Left forelimb (tissue), 1 donor: ENCODE measurements around the gene GGPS1.
"Not testable (repeated sequence)": the region's sequence is repeated elsewhere in the genome, so short reads cannot be mapped to it uniquely, and the experiment has no call there.

Source experiments
- DNase-seq: peaks from one replicate; pipeline ENCODE4 v3.0.0-alpha.2; 2018; ENCODE audit warnings: low spot score

Gene GGPS1

GRCh38 chr1:235339746-235340145 is 11.4 kb downstream of the GGPS1 start:
- DNase-seq = no peak

GRCh38 chr1:235341334-235341733 is 13.0 kb downstream of the GGPS1 start:
- no peak for DNase-seq

DNA sequence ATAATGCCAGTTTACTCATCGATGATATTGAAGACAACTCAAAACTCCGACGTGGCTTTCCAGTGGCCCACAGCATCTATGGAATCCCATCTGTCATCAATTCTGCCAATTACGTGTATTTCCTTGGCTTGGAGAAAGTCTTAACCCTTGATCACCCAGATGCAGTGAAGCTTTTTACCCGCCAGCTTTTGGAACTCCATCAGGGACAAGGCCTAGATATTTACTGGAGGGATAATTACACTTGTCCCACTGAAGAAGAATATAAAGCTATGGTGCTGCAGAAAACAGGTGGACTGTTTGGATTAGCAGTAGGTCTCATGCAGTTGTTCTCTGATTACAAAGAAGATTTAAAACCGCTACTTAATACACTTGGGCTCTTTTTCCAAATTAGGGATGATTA is 13.7 kb downstream of the GGPS1 start:
- no peak for DNase-seq

- no peak for DNase-seq
Observed at GRCh38 chr1:235342471-235342870, 14.1 kb downstream of the GGPS1 start.

- no peak for DNase-seq
Observed at GRCh38 chr1:235343726-235344125, 15.4 kb downstream of the GGPS1 start.

DNA sequence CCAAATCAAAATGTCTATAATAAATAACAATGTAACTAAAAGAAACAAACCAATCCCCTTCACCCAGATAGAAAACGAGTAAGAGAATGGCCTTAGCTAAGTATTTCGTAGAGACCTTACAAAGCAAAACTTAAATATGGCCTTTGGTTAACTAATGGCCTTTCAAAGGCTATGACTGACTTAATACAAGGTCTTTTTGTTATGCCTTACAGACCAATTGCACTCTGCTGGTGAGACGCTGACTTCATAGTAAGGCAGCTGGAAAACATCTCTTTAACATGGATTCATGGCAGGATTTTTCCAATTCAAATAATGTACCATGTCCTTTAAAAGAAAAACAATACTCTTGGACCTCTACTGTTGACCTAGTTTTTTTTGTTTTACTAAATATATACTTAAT is 23.1 kb downstream of the GGPS1 start:
- no peak for DNase-seq

DNA sequence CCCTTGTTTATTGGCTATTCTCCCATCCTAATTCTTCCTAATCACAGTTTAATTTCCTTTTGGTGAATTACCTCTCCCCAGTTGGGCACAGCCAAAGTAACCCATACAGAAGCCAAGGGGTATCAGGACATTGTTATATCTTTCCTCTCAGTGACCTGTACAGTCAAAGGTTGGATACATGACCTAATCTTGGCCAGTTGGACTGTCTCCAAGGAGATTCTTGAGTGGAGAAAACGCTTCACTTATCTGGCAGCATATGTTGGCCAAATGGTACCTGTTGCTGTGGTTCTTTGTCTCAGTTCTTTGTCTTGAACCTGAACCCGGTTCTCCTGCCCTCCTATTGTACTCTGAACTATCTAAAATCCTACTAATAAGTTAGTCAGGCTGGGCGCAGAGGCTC is 23.5 kb downstream of the GGPS1 start:
- no peak for DNase-seq

DNA sequence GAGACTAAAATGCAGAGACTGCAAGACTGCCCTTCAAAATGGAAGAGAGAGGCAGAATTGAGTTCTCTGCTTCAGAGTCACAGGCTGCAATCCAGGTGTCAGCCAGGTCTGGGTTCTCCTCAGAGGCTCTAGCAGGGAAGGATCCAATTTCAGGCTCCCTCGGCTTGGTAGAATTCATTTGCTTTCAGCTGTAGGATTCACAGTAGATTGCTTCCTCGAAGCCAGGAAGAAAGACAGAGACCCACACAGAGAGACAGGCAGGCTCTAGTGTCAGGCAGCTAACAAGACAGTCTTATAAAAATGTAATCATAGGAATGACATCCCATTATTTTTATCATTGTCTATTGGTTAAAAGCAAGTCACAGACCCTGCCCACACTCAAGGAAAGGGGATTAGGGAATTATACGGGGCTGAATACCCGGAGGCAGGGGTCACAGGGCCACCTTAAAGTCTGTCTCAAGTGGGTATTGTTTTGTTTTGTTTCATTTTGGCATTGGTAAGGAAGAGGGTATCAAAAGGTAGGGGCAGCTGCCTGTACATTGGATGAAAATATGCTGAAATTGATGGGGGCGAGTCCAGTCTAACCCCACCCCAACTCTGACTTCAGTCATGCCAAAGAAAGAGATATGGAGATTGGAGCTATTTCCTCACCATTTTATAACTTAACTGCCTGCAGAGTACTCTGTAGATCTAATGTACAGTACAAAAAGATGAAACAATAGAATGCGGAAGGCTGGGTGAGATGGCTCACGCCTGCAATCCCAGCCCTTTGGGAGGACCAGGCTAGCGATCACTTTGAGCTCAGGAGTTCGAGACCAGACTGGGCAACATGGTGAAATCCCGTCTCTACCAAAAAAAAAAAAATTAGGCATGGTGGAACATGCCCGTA is 29.4 kb downstream of the GGPS1 start:
- DNase-seq = no peak

- no peak for DNase-seq
Observed at GRCh38 chr1:235358899-235359298, 30.5 kb downstream of the GGPS1 start.

DNA sequence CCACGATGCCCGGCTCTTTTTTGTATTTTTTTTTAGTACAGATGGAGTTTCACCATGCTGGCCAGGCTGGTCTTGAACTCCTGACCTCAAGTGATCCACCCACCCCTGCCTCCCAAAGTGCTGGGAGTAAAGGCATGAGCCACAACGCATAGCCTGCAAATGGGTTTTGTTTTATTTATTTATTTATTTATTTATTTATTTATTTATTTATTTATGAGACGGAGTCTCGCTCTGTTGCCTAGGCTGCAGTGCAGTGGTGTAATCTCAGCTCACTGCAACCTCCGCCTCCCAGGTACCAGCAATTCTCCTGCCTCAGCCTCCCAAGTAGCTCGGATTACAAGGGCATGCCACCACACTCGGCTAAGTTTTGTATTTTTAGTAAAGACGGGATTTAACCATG is 35.8 kb downstream of the GGPS1 start:
- not testable (repeated sequence) for DNase-seq

GRCh38 chr1:235366286-235366685 is 37.9 kb downstream of the GGPS1 start:
- DNase-seq = no peak

GRCh38 chr1:235367000-235367908 is 38.9 kb downstream of the GGPS1 start, which contains the start of gene TBCE:
Gene TBCE (plus strand): TSS chr1:235367427. CDS start chr1:235380050, 12,623 bp downstream.
- DNase-seq = peak; percentile 97

GRCh38 chr1:235368428-235368827 is 40.1 kb downstream of the GGPS1 start:
- no peak for DNase-seq

DNA sequence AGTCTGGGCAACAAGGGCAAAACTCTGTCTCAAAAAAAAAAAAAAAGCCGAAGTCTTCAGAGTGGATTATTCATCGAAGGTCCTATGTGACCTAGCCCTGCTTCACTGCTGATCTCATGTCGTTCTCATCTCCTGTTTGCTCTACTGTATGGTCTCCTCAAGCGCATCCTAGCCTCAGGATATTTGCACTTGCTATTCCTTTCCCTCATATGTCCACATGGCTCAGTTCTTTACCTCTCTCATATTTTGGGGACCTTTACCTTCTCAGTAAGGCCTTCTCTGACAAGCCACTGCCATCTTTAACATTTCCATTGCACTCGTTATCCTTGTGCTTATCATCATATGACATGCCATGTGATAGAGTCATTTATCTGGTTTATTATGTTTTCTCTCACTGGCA is 41.4 kb downstream of the GGPS1 start:
- no peak for DNase-seq

- no peak for DNase-seq
Observed at GRCh38 chr1:235375919-235376605, 47.7 kb downstream of the GGPS1 start.

GRCh38 chr1:235378134-235378735 is 49.9 kb downstream of the GGPS1 start:
- not testable (repeated sequence) for DNase-seq

DNA sequence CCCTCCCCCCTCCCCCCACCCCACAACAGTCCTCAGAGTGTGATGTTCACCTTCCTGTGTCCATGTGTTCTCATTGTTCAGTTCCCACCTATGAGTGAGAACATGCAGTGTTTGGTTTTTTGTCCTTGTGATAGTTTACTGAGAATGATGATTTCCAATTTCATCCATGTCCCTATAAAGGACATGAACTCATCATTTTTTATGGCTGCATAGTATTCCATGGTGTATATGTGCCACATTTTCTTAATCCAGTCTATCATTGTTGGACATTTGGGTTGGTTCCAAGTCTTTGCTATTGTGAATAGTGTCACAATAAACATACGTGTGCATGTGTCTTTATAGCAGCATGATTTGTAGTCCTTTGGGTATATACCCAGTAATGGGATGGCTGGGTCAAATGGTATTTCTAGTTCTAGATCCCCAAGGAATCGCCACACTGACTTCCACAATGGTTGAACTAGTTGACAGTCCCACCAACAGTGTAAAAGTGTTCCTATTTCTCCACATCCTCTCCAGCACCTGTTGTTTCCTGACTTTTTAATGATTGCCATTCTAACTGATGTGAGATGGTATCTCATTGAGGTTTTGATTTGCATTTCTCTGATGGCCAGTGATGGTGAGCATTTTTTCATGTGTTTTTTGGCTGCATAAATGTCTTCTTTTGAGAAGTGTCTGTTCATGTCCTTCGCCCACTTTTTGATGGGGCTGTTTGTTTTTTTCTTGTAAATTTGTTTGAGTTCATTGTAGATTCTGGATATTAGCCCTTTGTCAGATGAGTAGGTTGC is 53.8 kb downstream of the GGPS1 start:
- DNase-seq = not testable (repeated sequence)

DNA sequence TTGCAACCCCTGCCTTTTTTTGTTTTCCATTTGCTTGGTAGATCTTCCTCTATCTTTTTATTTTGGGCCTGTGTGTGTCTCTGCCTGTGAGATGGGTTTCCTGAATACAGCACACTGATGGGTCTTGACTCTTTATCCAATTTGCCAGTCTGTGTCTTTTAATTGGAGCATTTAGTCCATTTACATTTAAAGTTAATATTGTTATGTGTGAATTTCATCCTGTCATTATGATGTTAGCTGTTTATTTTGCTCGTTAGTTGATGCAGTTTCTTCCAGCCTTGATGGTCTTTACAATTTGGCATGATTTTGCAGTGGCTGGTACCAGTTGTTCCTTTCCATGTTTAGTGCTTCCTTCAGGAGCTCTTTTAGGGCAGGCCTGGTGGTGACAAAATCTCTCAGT is 57.3 kb downstream of the GGPS1 start:
- not testable (repeated sequence) for DNase-seq

- DNase-seq = no peak
Observed at GRCh38 chr1:235391874-235392273, 63.5 kb downstream of the GGPS1 start.
